Activated CD4-positive, CD25-positive, alpha-beta regulatory T cell treated with anti-CD3 and anti-CD28 coated beads, Interleukin-2, amount 50 U/mL, for 24 hours (primary cell): ENCODE data around the gene TRIM65.
A peak's percentile ranks its signal among the peaks of the same experiment; 100 is the strongest.

ENCODE experiments used
- ATAC-seq, 2 donors: fragments of 150-1000 bp; cut with Tn5 transposase; one replicate each; pipeline ENCODE4 v1.10.0; 2021; ENCODE audit warnings: mild to moderate bottlenecking in 1 of 2, moderate library complexity in 1 of 2

The TRIM65 gene

DNA sequence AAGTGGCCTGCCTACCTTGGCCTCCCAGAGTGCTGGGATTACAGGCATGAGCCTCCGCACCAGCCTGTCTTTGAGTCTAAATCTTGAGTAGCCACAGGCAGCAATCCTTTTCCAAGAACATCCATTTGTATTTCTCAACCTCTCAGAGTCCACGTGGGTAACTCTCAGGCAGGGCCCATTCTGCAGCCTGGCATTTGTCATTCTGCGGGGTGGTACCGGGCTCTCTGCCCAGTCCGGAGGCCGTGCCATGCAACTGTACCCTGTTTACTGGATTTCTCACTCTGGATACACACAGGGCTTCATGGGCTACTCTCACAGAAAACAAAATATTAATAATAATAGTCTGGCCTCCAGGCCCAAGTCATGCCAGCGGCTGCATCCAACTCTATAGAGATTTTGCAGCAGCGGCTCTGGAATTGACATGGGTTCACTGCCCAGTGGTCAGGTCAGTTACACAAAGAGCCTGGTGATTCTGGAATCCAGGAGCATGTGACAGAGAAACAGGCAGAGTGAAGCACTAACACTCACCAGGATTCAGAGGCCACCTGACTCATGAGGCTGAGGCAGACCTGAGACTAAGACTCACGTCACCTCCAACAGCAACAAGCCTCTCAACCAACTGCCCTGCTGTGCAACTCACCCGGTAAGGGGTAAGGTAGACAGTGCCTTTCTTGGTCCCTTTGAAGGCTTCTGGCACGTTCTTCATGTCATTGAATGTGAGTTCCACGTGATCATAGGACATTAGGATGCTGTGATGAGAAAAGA is 45.6 kb downstream of the TRIM65 start:
- no peak for ATAC-seq

DNA sequence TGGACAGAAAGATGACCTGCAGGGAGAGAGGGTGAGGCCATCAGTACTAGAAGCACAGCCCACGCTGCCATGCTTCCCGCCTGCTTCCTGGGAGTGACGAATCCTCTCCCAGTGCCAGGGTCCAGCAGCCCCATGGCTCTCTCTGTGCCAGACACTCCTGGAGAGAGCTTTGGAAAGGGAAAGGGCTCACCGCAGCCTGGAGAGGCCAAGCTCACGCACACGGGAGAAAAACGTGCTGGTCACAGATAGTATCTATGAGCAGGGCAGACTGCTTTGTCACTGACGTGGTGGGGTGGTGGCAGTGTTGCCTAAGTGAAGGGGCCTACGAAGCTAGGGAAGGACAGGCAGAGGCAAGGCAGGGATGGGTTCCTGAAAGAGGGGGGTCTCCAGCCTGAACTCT is 47.0 kb downstream of the TRIM65 start:
- ATAC-seq, result no peak

- no peak for ATAC-seq
Measured at GRCh38 chr17:75849279-75849646, 47.5 kb downstream of the TRIM65 start.

GRCh38 chr17:75848523-75849278 is 48.0 kb downstream of the TRIM65 start:
- ATAC-seq, result peak in 1 of 2 donors; percentile 21

GRCh38 chr17:75847614-75848522 is 48.9 kb downstream of the TRIM65 start:
- ATAC-seq, result no peak

- ATAC-seq, result no peak
Measured at GRCh38 chr17:75846692-75847613, 49.8 kb downstream of the TRIM65 start.

GRCh38 chr17:75845933-75846691 is 50.6 kb downstream of the TRIM65 start:
- ATAC-seq, result no peak

GRCh38 chr17:75845058-75845711 is 51.6 kb downstream of the TRIM65 start:
- ATAC-seq, result peak; percentile 59 to 62

DNA sequence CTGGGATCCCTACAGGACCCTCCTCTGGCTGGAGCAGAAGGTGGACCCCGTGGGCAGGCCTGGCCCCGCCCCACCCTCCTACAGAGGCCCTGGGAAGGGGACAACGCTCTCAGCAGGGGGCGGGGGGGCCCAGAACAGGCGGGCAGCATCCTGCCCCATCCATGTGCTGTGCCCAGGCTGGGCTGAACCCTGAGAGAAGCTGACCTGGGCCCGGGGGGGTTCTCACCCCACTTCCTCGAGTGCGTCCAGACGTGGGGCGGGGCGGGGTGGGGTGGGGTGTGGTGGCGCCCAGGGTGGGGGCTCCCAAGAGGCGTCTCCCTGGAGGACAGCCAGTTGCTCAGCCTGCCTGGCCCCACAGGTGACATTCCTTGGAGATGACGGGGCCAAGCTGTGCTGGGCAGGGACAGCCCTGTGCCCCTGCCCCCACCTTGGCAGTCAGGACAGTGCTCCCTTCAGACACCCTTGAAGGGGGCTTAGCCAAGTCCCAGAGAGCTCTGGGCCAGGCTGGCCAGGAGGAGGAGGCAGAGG is 52.2 kb downstream of the TRIM65 start:
- peak; percentile 4 to 5 for ATAC-seq

DNA sequence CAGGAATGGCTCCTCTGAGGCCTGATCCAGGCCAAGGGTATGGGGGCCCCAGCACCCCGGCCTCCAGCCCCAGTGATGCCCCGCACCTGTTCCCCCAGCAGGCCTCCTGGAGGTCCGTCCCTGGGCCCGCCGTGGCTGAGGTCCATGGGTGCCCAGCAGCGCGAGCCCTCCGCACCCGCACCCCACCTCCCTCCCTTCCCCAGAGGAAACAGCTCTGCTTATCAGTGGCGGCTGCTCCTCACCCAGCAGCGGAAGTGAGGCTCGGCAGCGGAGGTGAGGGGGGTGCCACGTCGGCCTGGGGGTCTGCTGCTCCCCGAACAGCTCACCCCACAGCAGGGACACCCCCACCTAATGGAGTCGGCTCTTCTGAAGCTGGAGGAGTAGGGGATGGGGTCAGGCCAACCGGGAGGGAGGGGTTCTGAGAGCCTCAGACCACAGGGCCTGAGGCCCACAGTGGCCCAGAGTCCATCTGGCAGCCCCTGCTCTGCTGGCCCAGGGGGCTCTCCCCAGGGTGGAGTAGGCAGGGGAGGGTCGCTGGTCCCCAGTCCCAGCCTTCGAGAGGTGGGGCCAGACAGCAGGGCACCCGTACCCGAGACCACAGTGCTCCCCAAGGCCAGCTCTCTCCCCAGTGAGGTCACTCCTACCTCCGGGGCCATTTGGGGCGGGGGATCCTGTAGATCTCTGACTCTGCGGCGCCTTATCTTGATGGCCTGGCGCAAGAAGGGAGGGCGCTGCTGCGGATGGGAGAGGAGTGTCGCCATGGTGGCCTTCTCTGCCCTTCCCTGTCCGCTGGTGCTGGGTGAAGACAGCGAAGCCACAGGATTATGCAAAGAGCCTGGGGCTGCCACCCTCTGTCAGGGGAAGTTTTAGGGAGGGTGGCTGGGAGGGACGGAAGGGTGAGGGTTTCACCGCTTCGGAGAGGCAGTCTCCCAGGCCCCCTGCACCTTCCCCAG is 52.9 kb downstream of the TRIM65 start, which contains the start of gene UNC13D:
UNC13D (minus strand) TSS at position 828 of the 953 bp plus-strand sequence; CDS start at position 761, 67 bp downstream.
- ATAC-seq, result peak; percentile 71 to 74

DNA sequence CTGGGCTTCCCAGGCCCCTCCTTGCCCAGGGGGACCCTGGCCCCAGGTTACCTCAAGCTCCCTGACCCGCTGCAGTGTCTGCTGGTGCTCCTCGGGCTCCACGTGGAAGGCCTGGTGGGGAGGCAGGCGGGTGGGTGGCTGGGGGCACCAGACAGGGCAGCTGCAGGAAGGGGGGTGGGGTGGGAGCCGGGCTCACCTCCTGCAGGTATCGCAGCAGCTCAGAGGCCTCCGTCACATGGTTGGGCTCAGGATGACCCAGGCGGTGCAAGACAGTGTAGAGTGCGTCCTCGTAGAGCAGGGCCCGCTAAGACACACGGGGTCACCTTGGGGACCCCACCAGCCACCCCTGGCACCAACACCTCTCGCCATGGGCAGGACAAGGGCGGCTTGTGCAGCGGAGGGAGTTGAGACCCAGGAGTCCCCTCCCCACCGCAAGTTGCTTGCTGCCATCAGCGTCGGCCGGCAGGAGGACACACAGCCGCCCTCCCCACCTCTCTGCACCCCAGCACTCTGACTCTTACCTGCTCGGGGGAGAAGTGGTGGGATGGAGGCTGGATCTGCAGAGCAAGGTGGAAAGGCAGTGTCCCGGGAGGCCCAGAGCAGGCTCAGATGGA is 53.7 kb downstream of the TRIM65 start:
- peak; percentile 28 to 44 for ATAC-seq

DNA sequence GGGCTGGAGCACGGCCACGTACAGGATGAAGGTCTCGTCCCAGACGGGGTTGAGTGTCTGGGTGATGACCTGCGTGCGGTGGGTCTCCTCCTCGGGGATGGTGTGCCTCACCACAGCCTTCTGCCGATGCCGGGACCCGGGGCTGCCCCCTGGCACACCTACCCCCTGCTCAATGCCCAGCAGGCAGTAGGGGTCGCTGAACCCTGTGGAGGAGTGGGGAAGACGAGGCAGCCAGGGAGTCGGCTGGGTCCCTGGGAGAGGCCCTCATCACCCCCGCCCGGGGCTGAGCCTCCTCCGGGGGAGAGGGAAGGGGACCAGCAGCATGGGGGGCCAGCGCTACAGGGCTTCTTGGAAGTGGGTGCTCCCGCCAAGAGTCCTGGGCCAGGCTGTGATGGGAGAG is 54.3 kb downstream of the TRIM65 start:
- ATAC-seq, result no peak

GRCh38 chr17:75840799-75841164 is 56.0 kb downstream of the TRIM65 start:
- ATAC-seq, result no peak

DNA sequence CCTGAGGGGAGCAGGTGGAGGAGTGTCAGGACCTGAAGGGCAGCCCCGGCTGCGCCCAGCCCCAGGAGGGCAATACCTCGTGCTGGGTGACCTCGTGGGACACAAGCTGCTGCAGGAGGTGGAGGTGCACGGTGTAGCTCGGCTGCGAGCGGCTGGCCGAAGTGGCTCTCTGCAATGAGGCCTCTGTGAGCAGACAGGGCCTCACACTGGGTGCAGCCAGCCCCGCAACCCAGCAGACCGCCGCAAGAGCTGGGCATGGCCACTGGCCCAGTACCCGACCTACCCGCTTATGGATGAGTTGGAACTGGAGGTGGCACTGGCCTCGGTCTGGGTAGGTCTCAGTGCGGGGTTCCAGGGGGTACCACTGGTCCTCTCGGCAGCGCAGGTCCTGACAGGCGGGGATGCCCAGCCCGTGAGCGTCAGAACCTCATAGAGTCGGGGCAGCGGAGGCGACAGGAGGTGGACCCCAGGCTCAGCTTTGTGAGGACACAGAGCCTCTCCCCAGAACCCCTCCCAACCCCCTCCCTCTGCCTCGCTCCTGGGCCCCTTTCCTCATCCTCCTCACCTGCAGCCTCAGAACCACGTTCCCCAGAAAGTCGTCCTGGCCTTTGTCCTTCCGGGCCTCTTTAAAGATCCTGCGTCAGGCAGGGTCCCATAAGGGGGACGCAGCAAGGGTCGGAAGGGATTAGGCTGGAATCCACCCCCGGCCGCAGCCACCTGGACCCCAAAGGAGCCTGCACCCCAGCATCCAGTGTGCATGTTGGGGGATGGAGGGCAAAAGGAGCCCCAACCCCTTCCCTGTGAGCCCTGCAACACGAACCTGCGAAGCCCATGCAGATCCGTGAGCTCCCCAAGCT is 56.6 kb downstream of the TRIM65 start:
- ATAC-seq, result no peak
